Bronchial epithelial cell (primary cell): ENCODE results near the gene TVP23A. TPM values are rescaled to one million over a fixed set of nuclear protein-coding genes. Genes with fewer than 3 reads are reported as not detected.

Source experiments
- DNase-seq: peaks from one replicate; pipeline ENCODE4 v3.0.0-alpha.2; 2010; ENCODE audit warnings: low read depth
- FAIRE-seq: peaks from 2 replicates; lab custom pipeline; 2011; peaks lifted over from hg19 to GRCh38; lab: Jason Lieb, UNC
- H3K27me3 ChIP-seq: 2 replicates; pipeline ENCODE4 v1.5.1; 2011; ENCODE audit warnings: low read length; ENCODE audit not compliant: control insufficient read depth, insufficient read depth
- H3K36me3 ChIP-seq: 2 replicates; pipeline ENCODE4 v1.5.1; 2011; ENCODE audit warnings: low read length; ENCODE audit not compliant: control insufficient read depth, insufficient read depth
- H3K4me3 ChIP-seq: 2 replicates; pipeline ENCODE4 v1.5.1; 2011; ENCODE audit warnings: mild to moderate bottlenecking, low read depth, low read length, control low read depth
- CTCF ChIP-seq: IDR thresholded peaks from 2 replicates; pipeline ENCODE4 v1.5.1; 2011; ENCODE audit warnings: mild to moderate bottlenecking, moderate library complexity, low read length, control low read depth, inconsistent platforms; ENCODE audit not compliant: insufficient read depth, severe bottlenecking
- total RNA-seq: library from RNA; depleted of rRNA; stranded (reverse); fragments of >200 nt; gene quantifications from 2 replicates; pipeline ENCODE4 v1.2.1, GENCODE V29; 2014

Gene TVP23A
- total RNA-seq, 1 donor from 2014 or later = not detected

- no peak for TF ChIP-seq CTCF
- no peak for DNase-seq
- no peaks in the 10 kb centered on the region for H3K27me3 ChIP-seq
- peaks cover 4% of the 10 kb centered on the region for H3K36me3 ChIP-seq
- FAIRE-seq = no peak
- no peak overlapping the region for H3K4me3 ChIP-seq
These were observed 67.8 kb downstream of the TVP23A start for GRCh38 chr16:10750793-10751192.

DNA sequence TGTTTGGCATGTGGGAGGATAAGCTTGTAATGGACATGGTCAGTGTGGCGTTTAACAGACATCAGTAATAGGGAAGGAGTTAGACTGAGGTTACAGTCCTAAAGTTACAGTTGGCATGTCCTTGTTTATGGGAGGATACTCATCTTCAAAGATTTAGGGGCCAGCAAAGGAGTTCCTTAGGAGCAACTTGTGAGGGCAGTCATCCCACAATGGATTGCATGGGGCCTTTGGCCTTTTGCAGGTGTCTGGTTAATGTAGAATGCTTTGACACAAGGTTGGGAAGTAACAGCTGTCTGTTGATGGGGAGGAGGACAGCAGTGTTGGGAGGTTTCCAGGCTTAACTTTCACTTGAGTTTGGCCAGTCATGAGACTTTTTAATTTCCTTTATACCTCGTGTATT is 72.8 kb downstream of the TVP23A start:
- no peak for TF ChIP-seq CTCF
- FAIRE-seq (peak; percentile 40), DNase-seq (no peak)
- Histone ChIP-seq H3K4me3 (no peak overlapping the region), H3K27me3 (no peaks in the 10 kb centered on the region), H3K36me3 (peaks cover 2% of the 10 kb centered on the region)

DNA sequence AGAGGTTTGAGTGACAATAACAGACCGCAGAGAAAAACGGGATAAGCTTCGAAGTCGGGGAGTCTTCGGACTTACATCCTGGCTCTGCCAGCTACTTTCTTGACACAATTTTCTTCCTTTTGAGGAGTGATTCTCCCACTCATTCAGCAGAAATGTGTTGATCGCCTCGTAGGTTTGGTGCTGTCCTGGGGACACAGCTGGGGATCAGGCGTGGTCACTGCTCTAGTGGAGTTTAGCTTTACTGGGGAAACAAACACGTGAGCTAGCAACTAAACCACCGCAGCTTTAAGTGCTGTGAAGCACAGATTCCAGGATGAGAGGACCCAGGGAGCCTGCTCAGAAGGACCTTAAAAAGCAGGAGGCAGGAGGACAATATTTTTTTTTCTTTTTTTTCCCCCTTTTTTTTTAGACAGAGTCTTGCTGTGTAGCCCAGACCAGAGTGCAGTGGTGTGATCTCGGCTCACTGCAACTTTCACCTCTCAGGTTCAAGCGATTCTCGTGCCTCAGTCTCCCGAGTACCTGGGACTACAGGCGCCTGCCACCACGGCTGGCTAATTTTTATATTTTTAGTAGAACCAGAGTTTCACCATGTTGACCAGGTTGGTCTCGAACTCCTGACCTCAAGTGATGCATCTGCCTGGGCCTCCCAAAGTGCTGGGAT is 74.1 kb downstream of the TVP23A start:
- Histone ChIP-seq H3K4me3 (peak overlapping the region; percentile 61), H3K36me3 (no peaks in the 10 kb centered on the region), H3K27me3 (no peaks in the 10 kb centered on the region)
- DNase-seq (no peak), FAIRE-seq (no peak)
- TF ChIP-seq CTCF = no peak

DNA sequence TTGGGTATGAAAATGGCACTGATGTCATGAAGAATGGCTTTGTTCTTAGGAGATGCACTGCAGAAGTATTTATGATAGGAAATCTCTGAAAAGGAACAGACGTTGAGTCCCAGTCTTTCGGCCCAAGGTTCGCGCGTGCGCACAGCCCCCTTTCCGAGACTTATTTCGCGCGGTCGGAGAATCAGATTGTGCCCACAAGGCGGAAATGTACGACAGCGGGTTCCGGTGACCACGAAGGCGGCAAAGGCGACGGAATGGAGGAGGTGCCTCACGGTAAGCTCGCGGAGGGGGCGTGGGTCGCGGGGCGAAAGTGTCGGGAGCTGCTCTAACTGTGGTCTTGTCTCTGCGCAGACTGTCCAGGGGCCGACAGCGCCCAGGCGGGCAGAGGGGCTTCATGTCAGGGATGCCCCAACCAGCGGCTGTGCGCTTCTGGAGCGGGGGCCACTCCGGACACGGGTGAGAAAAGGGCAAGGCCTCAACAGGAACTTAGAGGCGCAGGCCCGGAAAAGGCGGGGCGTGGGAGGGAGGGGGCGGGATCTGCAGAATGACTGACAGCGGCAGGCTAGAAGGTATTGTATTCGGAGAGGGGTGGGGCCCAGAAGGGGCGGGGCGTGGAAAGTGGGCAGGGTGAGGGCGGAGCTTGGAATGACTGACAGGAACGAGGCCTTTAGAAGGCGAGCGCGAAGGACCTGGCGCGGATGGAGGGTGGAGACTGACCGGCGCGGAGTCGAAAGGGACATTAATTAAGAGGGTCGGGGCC is 74.8 kb downstream of the TVP23A start, which contains the start of gene NUBP1:
TSS of gene NUBP1 (plus strand) at position 233 of the 760 bp plus-strand sequence. CDS start at position 255, 22 bp downstream.
- DNase-seq (peak; percentile 92), FAIRE-seq (no peak)
- Histone ChIP-seq H3K36me3 (no peaks in the 10 kb centered on the region), H3K27me3 (no peaks in the 10 kb centered on the region), H3K4me3 (peak within 1 kb of the TSS; percentile 61)
- no peak for TF ChIP-seq CTCF

- no peak for FAIRE-seq
- H3K27me3 ChIP-seq = no peaks in the 10 kb centered on the region
- H3K4me3 ChIP-seq = peak overlapping the region; percentile 61
- no peak for DNase-seq
- TF ChIP-seq CTCF = no peak
- H3K36me3 ChIP-seq = no peaks in the 10 kb centered on the region
These were observed 75.4 kb downstream of the TVP23A start for GRCh38 chr16:10743227-10743609.
